Right lobe of liver (tissue), 4 donors: ENCODE measurements around the gene TPM1.
A peak's percentile ranks its signal among the peaks of the same experiment; 100 is the strongest.

Experiments used
- POLR2A ChIP-seq: fragments of 450-650 bp; IDR thresholded peaks from one replicate; pipeline ENCODE4 v1.6.1; 2017; ENCODE audit warnings: antibody characterized with exemption, mild to moderate bottlenecking
- TF ChIP-seq, protein P1 (sequence below), 4 donors: fragments of 200-600 bp in 3 of 4; fragments of 450-650 bp in 1 of 4; IDR thresholded peaks; one replicate each; pipeline versions ENCODE4 v1.5.1 to v1.8.0; 2016 to 2022; ENCODE audit warnings: antibody characterized with exemption in 4 of 4, mild to moderate bottlenecking in 2 of 4
- donor health status: DM: no; HTN: no; CAD: no.
- donor health status: DM: no; HTN: no; CAD: no.
- donor health status: DM: no; HTN: yes; CAD: no.

DNA sequence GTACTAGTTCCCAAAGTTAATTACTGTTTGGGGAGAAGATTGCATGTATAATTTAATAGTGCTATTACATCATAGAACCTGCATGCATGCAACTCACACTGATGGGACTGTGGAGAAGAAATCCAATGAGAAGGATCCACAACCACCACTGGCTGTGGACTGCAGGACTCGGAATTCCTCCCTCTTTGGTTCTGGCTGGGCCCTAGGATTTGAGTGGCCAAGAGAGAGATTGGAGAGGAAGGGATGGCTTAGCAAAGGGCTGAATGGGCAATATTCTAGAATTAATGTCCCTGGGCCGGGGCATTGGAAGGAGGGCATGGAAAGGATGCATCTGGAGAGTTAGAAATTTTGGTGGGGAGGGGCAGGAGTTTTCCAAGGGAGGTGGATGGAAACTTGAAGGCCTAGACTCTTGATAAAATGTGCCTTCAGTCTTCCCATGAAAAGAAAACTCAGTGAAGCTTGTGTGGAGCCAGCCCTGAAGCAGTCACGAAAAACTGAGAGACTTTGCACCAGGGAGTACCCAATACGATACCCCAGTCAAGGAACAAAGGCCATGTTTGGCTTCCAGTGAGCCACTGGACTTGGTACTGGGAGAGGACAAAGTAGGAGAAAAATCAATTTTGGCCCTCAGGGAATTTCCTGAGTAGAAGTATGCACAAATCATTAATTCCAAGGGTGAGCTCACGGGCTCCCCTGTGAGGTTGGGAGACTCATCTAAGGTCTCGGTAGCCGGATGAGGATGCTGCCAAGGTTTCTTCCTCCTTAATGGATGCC, 31.4 kb upstream of the TPM1 start:
- TF ChIP-seq, protein P1, sequence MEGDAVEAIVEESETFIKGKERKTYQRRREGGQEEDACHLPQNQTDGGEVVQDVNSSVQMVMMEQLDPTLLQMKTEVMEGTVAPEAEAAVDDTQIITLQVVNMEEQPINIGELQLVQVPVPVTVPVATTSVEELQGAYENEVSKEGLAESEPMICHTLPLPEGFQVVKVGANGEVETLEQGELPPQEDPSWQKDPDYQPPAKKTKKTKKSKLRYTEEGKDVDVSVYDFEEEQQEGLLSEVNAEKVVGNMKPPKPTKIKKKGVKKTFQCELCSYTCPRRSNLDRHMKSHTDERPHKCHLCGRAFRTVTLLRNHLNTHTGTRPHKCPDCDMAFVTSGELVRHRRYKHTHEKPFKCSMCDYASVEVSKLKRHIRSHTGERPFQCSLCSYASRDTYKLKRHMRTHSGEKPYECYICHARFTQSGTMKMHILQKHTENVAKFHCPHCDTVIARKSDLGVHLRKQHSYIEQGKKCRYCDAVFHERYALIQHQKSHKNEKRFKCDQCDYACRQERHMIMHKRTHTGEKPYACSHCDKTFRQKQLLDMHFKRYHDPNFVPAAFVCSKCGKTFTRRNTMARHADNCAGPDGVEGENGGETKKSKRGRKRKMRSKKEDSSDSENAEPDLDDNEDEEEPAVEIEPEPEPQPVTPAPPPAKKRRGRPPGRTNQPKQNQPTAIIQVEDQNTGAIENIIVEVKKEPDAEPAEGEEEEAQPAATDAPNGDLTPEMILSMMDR (IDR thresholded peaks at IDR 0.05): peak in 1 of 4 donors; percentile 37
- no peak for TF ChIP-seq POLR2A
